DMS114 treated with DMSO at 0.1 percent for 48 hours (cell line): ENCODE data around the gene TSPAN8.
"Not testable (repeated sequence)": the region's sequence is repeated elsewhere in the genome, so short reads cannot be mapped to it uniquely, and the experiment has no call there.

Experiments used
- DNase-seq: peaks from one replicate; lab custom pipeline; 2025; ENCODE audit not compliant: unreplicated experiment; lab: John Stamatoyannopoulos, UW

Gene TSPAN8

DNA sequence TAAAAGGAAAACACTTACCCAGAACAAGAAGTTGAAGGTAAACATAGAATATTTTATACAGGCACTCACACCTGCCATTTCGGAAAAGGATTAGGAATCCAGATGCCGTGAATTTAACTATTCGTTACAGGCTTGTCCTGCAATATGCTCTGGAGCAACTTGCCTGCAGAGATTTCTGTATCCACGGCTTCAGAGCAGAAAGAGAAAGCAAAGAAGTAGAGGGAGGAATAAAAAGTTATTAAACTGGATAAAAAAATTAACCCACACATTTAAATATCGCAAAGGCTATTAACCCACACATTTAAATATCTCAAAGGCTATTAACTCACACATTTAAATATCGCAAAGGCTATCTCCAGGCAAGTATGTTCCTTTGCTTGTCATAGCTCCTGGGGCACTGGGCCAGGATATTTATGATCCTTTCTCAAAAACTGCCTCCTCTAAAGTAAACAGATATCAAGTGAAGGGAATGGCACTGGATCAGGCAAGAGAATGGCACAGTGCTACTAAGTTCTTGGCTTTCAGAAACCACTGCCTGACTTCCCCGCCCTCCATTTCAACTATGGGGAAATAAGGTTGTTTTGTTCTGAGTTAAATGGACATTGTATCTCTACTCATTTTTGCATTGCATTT lies at the start of gene TSPAN8:
TSPAN8 (minus strand) TSS at position 399 of the 633 bp plus-strand sequence; CDS start at position 78, 321 bp downstream.
- no peak for DNase-seq

GRCh38 chr12:71201136-71201679 lies 43.4 kb upstream of the TSPAN8 start:
- no peak for DNase-seq

DNA sequence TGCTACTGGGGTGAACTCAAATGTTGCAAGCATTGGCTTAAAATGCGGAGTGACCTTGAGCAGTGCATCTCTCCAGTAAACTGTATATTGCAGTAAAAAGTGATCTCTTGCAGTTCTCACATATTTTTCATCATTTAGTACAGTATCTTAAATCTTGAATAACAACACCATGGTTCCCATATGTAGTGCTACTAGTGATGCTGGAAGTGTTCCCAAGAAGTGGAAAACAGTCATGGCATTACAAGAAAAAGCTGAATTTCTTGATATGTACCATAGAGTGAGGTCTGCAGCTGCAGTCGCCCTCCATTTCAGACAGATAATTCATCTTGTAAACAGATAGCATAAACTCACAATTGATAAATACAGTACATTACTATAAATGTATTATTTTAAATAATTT lies 42.9 kb upstream of the TSPAN8 start:
- DNase-seq: no peak

DNA sequence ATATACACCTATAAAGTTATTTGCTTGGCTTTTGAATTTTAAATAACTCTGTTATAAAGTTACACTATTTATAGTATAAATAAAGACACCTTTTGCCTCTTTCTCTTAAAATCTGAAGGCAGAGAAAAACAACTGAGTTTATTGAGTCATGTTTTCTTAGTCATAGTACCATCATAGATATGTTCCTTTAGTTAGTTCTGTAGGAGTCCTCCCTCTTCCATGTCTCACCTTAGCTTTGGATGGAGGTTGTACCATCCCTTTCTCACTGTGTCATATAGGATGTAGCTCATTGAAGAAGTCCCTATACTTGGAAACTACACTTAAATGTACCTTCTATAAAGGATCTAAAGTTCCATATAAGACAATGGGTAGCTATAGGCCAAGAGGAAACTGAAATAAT lies 39.7 kb upstream of the TSPAN8 start:
- no peak for DNase-seq

DNA sequence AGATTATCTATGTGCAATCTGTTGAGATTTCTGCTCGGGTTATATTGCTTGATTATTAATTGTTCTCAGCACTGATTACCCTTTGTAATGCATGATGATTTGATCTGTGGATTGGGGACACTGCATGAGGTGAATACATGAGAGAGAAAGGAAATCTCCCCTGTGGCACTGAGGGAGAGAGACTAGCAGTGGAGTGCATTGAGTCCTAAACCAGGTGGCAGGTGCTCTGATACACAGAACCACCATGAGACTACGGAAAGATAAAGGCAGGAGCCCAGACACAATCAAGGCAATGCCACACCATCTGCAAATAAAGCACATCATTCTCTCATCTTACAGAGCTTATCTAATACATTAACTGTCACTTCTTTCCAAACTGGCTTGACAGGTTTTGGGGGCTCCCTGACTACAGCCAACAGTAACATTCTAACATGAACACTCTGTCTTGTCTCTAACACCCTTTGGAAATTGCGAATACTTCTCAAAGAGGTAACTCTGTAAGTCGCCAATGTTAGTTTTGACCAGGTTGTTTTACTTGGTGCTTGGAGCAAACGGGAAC lies 37.6 kb upstream of the TSPAN8 start:
- DNase-seq: no peak

- no peak for DNase-seq
Measured at GRCh38 chr12:71194657-71195056, 36.9 kb upstream of the TSPAN8 start.

DNA sequence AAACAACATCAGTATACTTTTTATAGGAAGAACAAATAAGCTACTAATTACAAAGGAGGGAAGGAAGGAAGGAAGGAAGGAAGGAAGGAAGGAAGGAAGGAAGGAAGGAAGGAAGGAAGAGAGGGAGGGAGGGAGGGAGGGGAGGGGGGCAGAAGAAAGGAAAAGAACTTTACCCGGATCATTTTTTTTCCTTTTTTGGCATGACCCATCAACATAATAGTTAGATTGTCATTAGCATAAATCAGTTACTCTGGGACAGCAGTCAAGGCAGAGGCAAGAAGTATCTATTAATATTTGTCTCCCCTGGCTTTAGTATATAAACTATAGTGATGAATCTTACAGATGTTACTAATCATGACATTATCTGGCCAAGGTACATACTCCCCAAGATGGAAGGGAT lies 35.2 kb upstream of the TSPAN8 start:
- DNase-seq: no peak

GRCh38 chr12:71191509-71192196 lies 33.9 kb upstream of the TSPAN8 start:
- DNase-seq: no peak

GRCh38 chr12:71190822-71191221 lies 33.0 kb upstream of the TSPAN8 start:
- DNase-seq: no peak

DNA sequence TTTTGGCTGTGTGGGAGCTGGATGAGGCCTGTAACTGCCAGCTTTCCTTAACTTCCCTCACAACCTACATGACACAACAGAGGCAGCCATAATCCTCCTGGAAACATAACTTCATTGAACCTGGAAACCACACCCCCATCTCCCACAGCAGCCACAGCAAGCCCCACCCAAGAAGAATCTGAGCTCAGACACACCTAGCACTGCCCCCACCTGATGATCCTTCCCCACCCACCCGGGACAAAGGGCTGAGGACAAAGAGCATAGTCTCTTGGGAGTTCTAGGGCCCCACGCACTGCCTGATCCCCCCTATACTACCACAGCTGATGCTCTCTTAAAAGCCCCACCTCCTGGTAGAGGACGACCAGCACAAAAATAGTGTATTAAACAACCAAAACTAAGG lies 29.6 kb upstream of the TSPAN8 start:
- no peak for DNase-seq

- DNase-seq: no peak
Measured at GRCh38 chr12:71186571-71187288, 28.9 kb upstream of the TSPAN8 start.

GRCh38 chr12:71183846-71184245 lies 26.0 kb upstream of the TSPAN8 start:
- DNase-seq: no peak

- no peak for DNase-seq
Measured at GRCh38 chr12:71183018-71183417, 25.2 kb upstream of the TSPAN8 start.

- DNase-seq: no peak
Measured at GRCh38 chr12:71178162-71178561, 20.4 kb upstream of the TSPAN8 start.

GRCh38 chr12:71174825-71175224 lies 17.0 kb upstream of the TSPAN8 start:
- DNase-seq: no peak

GRCh38 chr12:71174146-71174545 lies 16.3 kb upstream of the TSPAN8 start:
- DNase-seq: no peak

DNA sequence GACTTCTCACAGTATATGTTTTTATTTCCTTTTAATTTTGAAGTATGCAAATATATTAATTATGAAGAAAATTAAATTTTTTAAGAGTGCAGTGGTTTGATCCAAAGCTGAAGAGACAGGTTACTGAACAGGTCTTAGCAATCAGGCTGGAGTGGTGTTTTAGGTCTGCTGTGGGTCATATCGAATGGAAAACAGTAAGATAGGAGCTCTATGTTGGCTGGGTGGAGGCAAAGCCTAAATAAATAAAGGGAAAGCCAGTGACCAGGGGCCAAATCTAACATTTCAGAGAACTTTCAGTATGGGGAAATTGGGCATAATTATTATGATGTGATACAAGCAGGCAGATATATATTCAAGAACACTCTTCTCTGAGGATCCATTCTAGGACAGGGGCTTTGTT lies 12.7 kb upstream of the TSPAN8 start:
- DNase-seq: no peak

DNA sequence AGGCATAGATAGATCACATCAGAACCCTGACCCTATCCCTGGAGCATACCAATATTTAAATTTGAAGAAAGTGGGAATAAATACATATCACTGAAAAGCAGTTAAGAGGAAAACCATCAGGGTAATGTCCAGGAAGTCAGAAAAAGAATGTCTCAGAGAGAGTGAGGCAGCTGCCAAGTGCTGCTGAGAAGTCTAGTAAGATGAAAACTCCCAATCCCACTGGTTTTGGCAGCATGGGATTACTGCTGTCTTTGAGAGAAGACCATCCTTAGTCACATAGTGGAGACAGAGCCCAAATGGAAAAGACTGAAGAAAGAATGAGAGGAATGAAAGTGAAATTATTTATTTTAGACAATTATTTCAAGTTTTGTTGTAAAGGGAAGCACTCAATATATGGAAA lies 11.5 kb upstream of the TSPAN8 start:
- no peak for DNase-seq

- no peak for DNase-seq
Measured at GRCh38 chr12:71166862-71167496, 9.2 kb upstream of the TSPAN8 start.

GRCh38 chr12:71166280-71166679 lies 8.5 kb upstream of the TSPAN8 start:
- no peak for DNase-seq

DNA sequence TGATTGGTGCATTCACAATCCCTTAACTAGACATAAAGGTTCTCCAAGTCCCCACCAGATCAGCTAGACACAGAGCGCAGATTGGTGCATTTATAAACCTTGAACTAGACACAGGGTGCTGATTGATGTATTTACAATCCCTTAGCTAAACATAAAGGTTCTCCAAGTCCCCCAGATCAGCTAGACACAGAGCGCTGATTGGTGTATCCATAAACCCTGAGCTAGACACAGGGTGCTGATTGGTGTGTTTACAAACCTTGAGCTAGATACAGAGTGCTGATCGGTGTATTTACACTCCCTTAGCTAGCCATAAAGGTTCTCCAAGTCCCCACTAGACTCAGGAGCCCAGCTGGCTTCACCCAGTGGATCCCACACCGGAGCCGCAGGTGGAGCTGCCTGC lies 8.0 kb upstream of the TSPAN8 start:
- not testable (repeated sequence) for DNase-seq
